ENCODE data around the gene CERS3. TPM values are rescaled to one million over a fixed set of nuclear protein-coding genes. Genes with fewer than 3 reads are reported as not detected.

The CERS3 gene
- total and polyA plus RNA-seq, 2 donors (not counting 1 experiment from before 2014, with no cell fraction given), result 0.12 to 0.34 TPM

GRCh38 chr15:100521907-100522306 lies 6.8 kb downstream of the CERS3 start:
- ChIA-PET CTCF (no interaction called here), POLR2A (no interaction called here)
- Mint-ChIP-seq H3K4me3 (no peak overlapping the region), H3K27me3 (peaks cover 14% of the 10 kb centered on the region), H3K9me3 (ENCODE audit: insufficient read depth) (no peaks in the 10 kb centered on the region), H3K4me1 (peaks cover 12% of the 10 kb centered on the region), H3K27ac (no peak overlapping the region)
- intact Hi-C loops (cut with micrococcal nuclease), result no loop called here
- DNase-seq, result no peak
- no peak for ATAC-seq (ENCODE audit: low read depth)
- Histone ChIP-seq H3K79me2 (ENCODE audit: control insufficient read depth, insufficient read depth, low read length) (no peaks in the 10 kb centered on the region), H3K9me3 (ENCODE audit: control extremely low read depth in 1 of 3, control insufficient read depth in 2 of 3, insufficient read depth in 1 of 3, low read length in 2 of 3) (no peaks in the 10 kb centered on the region), H3K27ac (ENCODE audit: low read length in 2 of 2) (no peak overlapping the region), H3K36me3 (replicated peaks in 1 of 2; ENCODE audit: control extremely low read depth in 1 of 2, control insufficient read depth in 1 of 2, extremely low read depth in 1 of 2, insufficient read depth in 2 of 2, low read length in 1 of 2) (no peaks in the 10 kb centered on the region), H3K27me3 (replicated peaks in 1 of 4; ENCODE audit: control extremely low read depth in 1 of 4, control insufficient read depth in 3 of 4, insufficient read depth in 4 of 4, low read length in 3 of 4) (peaks cover 0 to under 1% (median 0%) of the 10 kb centered on the region in 4 experiments), H3K4me2 (replicated peaks; ENCODE audit: low read depth, low read length, poor library complexity, severe bottlenecking) (no peak overlapping the region), H3K4me3 (ENCODE audit: control extremely low read depth in 1 of 5, extremely low read depth in 1 of 5, insufficient read depth in 1 of 5, low read depth in 2 of 5, low read length in 4 of 5) (no peak overlapping the region), H4K20me1 (ENCODE audit: control insufficient read depth, insufficient read depth, low read length, poor library complexity, severe bottlenecking) (no peaks in the 10 kb centered on the region), H3K9ac (ENCODE audit: low read length) (no peak overlapping the region), H2AFZ (ENCODE audit: insufficient read depth, low read depth, low read length, poor library complexity, severe bottlenecking) (no peak overlapping the region), H3K4me1 (ENCODE audit: control insufficient read depth in 2 of 2, insufficient read depth in 2 of 2, low read length in 2 of 2) (peaks cover 11 to 12% of the 10 kb centered on the region in 2 donors)
- 100% methylated on average over 1 of the region's 3 CpGs for WGBS (ENCODE audit: insufficient coverage)
- TF ChIP-seq EZH2 (IDR thresholded peaks at IDR 0.05; ENCODE audit: borderline replicate concordance, insufficient read depth, low read depth, low read length, poor library complexity, severe bottlenecking) (no peak), CTCF (IDR thresholded peaks at IDR 0.05) (no peak)

- ATAC-seq (ENCODE audit: low read depth) (no peak), DNase-seq (peak; percentile 6)
- peaks cover 0 to 4% (median 0%) of the 10 kb centered on the region in 4 experiments for H3K27me3 ChIP-seq (replicated peaks in 1 of 4; ENCODE audit: control extremely low read depth in 1 of 4, control insufficient read depth in 3 of 4, insufficient read depth in 4 of 4, low read length in 3 of 4)
- no peak overlapping the region for H3K9ac ChIP-seq (ENCODE audit: low read length)
- Mint-ChIP-seq H3K4me3 (no peak overlapping the region), H3K4me1 (peaks cover 12% of the 10 kb centered on the region), H3K27ac (no peak overlapping the region), H3K27me3 (peaks cover 11% of the 10 kb centered on the region), H3K9me3 (ENCODE audit: insufficient read depth) (no peaks in the 10 kb centered on the region)
- 24% methylated on average over 3 of the region's 7 CpGs for WGBS (ENCODE audit: insufficient coverage)
- H3K27ac ChIP-seq (ENCODE audit: low read length in 2 of 2), result no peak overlapping the region
- H3K79me2 ChIP-seq (ENCODE audit: control insufficient read depth, insufficient read depth, low read length), result no peaks in the 10 kb centered on the region
- ChIA-PET POLR2A (no interaction called here), CTCF (no interaction called here)
- peak overlapping the region; percentile 40 for H3K4me2 ChIP-seq (replicated peaks; ENCODE audit: low read depth, low read length, poor library complexity, severe bottlenecking)
- H3K36me3 ChIP-seq (replicated peaks in 1 of 2; ENCODE audit: control extremely low read depth in 1 of 2, control insufficient read depth in 1 of 2, extremely low read depth in 1 of 2, insufficient read depth in 2 of 2, low read length in 1 of 2), result no peaks in the 10 kb centered on the region
- no peak overlapping the region for H2AFZ ChIP-seq (ENCODE audit: insufficient read depth, low read depth, low read length, poor library complexity, severe bottlenecking)
- no peaks in the 10 kb centered on the region for H4K20me1 ChIP-seq (ENCODE audit: control insufficient read depth, insufficient read depth, low read length, poor library complexity, severe bottlenecking)
- TF ChIP-seq CTCF (IDR thresholded peaks at IDR 0.05), result no peak
- TF ChIP-seq EZH2 (IDR thresholded peaks at IDR 0.05; ENCODE audit: borderline replicate concordance, insufficient read depth, low read depth, low read length, poor library complexity, severe bottlenecking), result no peak
- intact Hi-C loops (cut with micrococcal nuclease), result no loop called here
- H3K4me3 ChIP-seq (ENCODE audit: control extremely low read depth in 1 of 5, extremely low read depth in 1 of 5, insufficient read depth in 1 of 5, low read depth in 2 of 5, low read length in 4 of 5), result no peak overlapping the region
- no peaks in the 10 kb centered on the region for H3K9me3 ChIP-seq (ENCODE audit: control extremely low read depth in 1 of 3, control insufficient read depth in 2 of 3, insufficient read depth in 1 of 3, low read length in 2 of 3)
- peaks cover 11 to 12% of the 10 kb centered on the region in 2 donors for H3K4me1 ChIP-seq (ENCODE audit: control insufficient read depth in 2 of 2, insufficient read depth in 2 of 2, low read length in 2 of 2)
Observed at GRCh38 chr15:100520132-100520921, 8.4 kb downstream of the CERS3 start.
